GM12874 (cell line): ENCODE data around the gene EXOC3L2.

Source experiments
- TF ChIP-seq, protein P1 (sequence below): IDR thresholded peaks from 2 replicates; pipeline ENCODE4 v1.5.1; 2011; ENCODE audit warnings: low read depth, mild to moderate bottlenecking, control low read depth, low read length, moderate library complexity; ENCODE audit not compliant: insufficient read depth

The EXOC3L2 gene

DNA sequence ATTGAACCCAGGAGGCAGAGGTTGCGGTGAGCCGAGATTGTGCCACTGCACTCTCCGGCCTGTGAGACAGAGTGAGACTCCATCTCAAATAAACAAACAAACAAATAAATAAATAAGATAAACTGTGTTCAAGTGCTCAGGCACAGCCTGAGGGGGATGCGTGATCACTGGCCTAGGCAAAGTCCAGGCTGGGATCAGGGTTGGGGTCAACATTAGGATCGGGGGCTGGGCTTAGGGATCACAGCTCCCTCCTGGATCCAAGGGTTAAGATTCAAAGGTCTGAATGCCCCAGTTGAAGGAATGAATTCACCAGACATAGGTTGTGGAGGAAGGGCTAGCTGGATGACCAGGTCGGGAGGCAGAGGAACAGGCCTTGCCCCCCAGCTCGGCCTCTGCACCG, 1.9 kb upstream of the EXOC3L2 start:
- TF ChIP-seq, protein P1, sequence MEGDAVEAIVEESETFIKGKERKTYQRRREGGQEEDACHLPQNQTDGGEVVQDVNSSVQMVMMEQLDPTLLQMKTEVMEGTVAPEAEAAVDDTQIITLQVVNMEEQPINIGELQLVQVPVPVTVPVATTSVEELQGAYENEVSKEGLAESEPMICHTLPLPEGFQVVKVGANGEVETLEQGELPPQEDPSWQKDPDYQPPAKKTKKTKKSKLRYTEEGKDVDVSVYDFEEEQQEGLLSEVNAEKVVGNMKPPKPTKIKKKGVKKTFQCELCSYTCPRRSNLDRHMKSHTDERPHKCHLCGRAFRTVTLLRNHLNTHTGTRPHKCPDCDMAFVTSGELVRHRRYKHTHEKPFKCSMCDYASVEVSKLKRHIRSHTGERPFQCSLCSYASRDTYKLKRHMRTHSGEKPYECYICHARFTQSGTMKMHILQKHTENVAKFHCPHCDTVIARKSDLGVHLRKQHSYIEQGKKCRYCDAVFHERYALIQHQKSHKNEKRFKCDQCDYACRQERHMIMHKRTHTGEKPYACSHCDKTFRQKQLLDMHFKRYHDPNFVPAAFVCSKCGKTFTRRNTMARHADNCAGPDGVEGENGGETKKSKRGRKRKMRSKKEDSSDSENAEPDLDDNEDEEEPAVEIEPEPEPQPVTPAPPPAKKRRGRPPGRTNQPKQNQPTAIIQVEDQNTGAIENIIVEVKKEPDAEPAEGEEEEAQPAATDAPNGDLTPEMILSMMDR: no peak

DNA sequence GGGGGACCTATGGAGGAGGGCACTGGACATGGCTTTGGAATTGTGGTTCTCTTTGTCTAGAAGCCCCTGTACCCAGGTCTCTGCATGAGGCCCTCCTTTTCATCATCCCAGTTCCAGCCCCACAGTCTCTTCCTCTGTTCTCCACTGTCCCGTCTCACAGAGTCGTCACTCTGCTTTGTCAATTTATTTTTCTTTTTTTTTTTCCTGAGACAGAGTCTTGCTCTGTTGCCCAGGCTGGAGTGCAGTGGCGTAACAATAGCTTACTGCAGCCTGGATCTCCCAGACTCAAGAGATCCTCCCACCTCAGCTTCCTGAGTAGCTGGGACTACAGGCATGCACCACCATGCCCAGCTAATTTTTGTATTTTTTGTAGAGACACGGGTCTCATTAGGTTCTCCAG, 619 bp upstream of the EXOC3L2 start:
- TF ChIP-seq, protein P1: no peak

DNA sequence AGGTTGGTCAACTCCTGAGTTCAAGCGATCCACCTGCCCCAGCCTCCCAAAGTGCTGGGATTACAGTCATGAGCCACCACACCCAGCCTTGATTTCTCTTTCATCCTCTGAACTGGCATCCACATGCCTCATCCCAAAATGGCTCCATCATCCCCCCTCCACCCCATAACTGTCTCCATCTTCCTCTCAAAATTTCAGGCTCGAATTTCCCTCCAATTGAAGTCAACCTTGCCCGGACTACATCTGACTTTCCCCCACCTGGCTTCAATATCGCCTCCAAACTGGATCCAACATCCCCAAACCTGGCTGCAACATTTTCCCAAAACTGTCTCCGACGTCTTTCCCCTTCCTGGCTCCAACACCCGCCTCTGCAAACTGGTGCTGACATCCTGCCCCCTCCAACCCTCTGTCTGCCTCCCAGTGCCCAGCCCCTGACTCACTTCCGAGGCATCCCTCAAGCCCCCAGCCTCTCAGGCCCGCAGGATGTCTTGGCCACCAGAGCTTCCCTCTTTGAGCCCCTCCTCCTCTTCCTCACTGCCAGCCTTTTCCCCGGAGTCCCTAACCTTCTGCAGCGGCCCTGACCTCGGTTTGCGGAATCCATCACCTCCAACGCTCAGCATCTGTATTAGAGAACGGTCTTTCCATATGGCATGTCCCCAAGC, 943 bp downstream of the EXOC3L2 start:
- TF ChIP-seq, protein P1: no peak

DNA sequence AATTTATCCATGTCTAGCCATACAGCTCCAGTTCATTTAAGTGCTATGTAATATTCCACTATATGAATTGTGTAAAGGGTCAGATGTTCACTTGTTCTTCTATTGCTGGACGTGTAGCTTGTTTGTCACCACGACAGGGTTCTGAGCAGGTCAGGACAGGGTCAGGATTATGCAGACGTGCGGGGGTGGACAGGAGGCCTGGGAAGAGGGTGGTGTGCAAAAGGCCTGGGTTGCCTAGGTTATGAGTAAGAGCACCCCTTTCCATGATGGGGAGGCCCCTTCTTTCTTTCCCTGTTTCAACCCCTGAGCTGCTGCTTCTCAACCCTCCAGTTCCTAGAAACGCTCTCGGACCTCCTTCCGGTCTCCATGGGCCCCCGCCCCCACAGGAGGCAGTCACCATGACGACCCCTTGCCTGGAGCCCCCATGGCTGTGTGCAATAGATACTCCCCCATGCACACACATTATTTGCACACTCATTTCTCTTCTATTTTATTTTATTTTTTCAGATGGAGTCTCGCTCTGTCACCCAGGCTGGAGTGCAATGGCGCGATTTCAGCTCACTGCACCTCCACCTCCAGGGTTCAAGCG, 2.0 kb downstream of the EXOC3L2 start:
- TF ChIP-seq, protein P1: no peak

DNA sequence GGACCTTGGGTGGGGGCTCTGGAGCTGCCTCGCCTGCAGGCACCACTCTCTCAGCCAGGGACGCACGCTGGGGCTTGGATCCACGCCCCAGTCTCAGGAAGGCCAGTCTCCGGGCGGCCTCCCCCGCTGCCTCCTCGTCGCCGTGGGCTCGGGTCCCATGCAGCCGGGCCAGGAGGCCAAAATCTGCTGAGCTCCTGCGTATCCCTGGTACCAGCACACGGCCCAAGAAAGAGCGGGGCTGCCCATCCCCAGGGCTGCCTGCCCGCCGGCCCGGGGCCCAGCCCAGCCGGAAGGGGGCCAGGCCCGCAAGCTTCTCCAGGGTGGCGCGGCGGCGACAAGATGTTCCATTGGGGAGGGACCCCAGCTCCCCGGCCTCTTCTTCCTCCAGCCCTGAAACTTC, 6.7 kb downstream of the EXOC3L2 start:
- TF ChIP-seq, protein P1: no peak

DNA sequence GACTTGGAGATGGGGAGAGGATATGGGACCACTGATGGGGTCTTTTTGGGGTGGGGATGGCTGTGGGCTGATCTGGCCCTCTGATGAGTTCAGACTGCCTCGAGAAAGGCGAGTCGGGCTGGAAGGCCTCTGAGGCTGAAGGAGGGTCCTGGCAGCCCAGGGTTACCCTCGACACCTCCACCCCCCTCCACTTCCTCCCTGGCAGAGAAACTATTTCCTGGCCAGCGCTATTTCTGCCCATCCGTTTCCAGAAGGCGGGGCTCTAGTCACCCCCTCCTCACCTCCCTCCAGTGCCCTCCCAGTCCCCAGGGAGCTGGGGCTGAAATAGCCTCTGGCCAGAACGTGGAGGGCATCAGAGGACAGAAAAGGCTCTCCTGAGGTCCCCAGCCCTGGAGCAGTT, 9.7 kb downstream of the EXOC3L2 start:
- TF ChIP-seq, protein P1: no peak

DNA sequence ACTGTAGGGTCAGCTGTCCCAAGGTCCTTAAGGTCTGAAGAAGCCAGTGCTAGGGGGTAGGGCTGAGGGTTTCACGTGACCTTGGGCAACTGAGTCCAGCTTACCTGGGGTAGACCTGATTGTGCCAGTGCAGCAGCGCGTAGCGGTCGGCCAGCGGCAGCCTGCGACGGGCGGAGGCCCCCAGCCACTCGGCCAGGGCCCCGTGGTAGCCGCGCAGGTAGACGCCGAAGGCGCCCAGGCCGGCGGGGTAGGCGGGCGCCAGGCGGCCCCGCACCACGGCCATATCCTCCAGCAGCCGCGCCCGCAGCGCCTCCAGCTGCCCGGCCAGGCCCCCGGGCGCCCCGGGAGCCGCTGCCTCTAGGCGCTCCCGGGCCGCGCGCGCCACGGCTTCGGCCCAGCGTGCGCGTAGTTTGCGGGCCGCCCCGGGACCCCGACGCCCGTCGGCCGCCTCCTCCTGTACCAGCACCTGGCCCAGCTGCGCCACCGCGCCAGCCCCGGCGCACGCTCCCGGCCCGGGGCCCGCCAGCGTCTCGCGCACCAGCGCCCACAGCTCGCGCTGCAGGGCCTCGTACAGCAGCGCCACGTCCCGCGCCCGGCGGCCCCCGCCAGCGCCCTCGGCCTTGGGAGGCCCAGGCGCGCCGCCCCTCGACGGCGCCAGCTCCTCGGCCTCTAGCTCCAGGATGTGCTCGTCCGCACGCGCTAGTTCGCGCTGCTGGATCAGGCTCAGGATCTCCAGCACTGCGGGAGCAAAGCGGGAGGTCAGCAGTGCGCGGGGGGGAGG, 10.9 kb downstream of the EXOC3L2 start:
- TF ChIP-seq, protein P1: no peak
